Aorta (tissue), 5 donors: ENCODE results near the gene CD44. TPM values are rescaled to one million over a fixed set of nuclear protein-coding genes. Genes with fewer than 3 reads are reported as not detected.
A peak's percentile ranks its signal among the peaks of the same experiment; 100 is the strongest.

Experiments used
- ATAC-seq: fragments of 200-7000 bp; cut with Tn5 transposase; one replicate; pipeline ENCODE4 v1.9.1; 2022; ENCODE audit warnings: moderate library complexity; ENCODE audit not compliant: low FRiP score
- DNase-seq, 2 donors: peaks; one replicate each; pipeline ENCODE4 v3.0.0-alpha.2; 2020
- H3K27ac ChIP-seq, 2 donors: one replicate each; pipeline ENCODE4 v1.5.1; 2013; ENCODE audit warnings: low read length in 2 of 2, mild to moderate bottlenecking in 2 of 2, moderate library complexity in 2 of 2, control low read depth in 1 of 2, inconsistent platforms in 1 of 2, low read depth in 1 of 2
- H3K27me3 ChIP-seq, 2 donors: one replicate each; pipeline ENCODE4 v1.6.1; 2013; ENCODE audit warnings: control low read depth in 1 of 2, low read length in 1 of 2, mild to moderate bottlenecking in 1 of 2, moderate library complexity in 1 of 2; ENCODE audit not compliant: insufficient read depth in 2 of 2, control insufficient read depth in 1 of 2
- H3K36me3 ChIP-seq, 2 donors: one replicate each; pipeline ENCODE4 v1.6.1; 2013; ENCODE audit warnings: control low read depth in 1 of 2, low read length in 1 of 2, mild to moderate bottlenecking in 1 of 2; ENCODE audit not compliant: insufficient read depth in 2 of 2, control insufficient read depth in 1 of 2
- H3K4me1 ChIP-seq, 2 donors: one replicate each; pipeline ENCODE4 v1.6.1; 2013; ENCODE audit warnings: low read length in 2 of 2, control low read depth in 1 of 2, mild to moderate bottlenecking in 1 of 2, moderate library complexity in 1 of 2; ENCODE audit not compliant: insufficient read depth in 2 of 2, control insufficient read depth in 1 of 2
- H3K4me3 ChIP-seq, 2 donors: one replicate each; pipeline ENCODE4 v1.5.1; 2013; ENCODE audit warnings: low read length in 2 of 2, control low read depth in 1 of 2, mild to moderate bottlenecking in 1 of 2
- H3K9me3 ChIP-seq: one replicate; pipeline ENCODE4 v1.6.1; 2013; ENCODE audit warnings: mild to moderate bottlenecking, low read length; ENCODE audit not compliant: control insufficient read depth
- WGBS, 2 donors: extraction: QIAGEN DNeasy Blood & Tissue Kit; methylation state at CpG; one replicate each; pipeline ENCODE4 v1.1.7; 2013; 5-methylcytosine and 5-hydroxymethylcytosine counted together
- intact Hi-C, 2 donors: fragments of 100-400 bp; cut with DNase I; formaldehyde crosslinking; loops; one replicate each; pipeline versions ENCODE4 v1.14.2 to v1.15.0; 2022
- polyA plus RNA-seq, 2 donors: library from polyadenylated mRNA; stranded (reverse); fragments of 200-250 nt; gene quantifications; one replicate each; pipeline ENCODE4 v1.2.3, GENCODE V29; 2013
- total RNA-seq, 2 donors: library from RNA; stranded (reverse); fragmentation: NEBNext Ultra II Directional; extraction: Animal tissue kit (Norgen Biotek cat#: 25700); gene quantifications; one replicate each; pipeline ENCODE4 v1.2.1, GENCODE V29; 2021
- donor health status: healthy with polysubstance abuse.
- donor health status: Bipolar disorder and iron deficiency.
- donor health status: DM: no; HTN: no; CAD: no.
- donor health status: DM: no; HTN: no; CAD: no.
- donor health status: DM: yes; HTN: yes; CAD: no.

Gene CD44
- total and polyA plus RNA-seq, 4 donors = 70.0 to 462 (median 217) TPM

DNA sequence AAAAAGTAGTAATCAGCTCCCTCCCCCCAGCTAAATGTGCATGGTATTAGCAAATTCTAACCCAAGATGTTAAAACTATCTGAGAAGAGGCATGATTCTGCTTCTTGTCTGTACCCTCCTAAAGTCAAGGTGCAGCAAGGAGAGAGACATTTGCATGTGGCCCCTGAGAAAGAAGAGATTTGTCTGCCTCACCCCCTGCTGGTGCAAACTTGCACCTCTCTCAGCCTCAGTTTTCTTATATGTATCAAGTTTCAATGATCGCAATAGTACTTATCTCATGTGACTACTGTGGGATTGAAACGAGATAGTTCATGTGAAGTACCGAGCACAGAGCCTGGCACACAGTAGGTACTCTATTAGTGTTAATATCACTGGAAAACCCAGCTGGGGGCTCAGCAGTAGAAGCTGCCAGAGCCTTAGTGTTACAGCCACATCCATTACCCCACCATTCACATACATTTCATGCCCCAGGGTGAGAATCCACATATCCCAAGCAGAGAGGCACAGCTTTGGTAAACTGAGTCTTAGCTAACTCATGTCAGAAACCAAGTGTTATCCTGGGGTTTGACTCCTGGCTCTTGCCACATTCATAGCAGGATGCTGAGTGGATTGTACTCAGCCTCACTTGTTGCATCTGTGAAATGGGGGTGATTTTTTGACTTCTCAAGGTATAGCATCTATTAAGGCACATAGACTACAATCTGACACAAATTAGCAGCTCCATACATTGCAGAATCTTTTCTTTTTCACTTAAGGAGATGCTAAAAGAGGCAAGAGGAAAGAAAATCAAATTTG, 24.9 kb downstream of the CD44 start:
- no peak for ATAC-seq
- Histone ChIP-seq H3K4me1 (peaks cover 13 to 42% of the 10 kb centered on the region in 2 donors), H3K27me3 (no peaks in the 10 kb centered on the region), H3K36me3 (no peaks in the 10 kb centered on the region), H3K4me3 (no peak overlapping the region), H3K9me3 (no peaks in the 10 kb centered on the region), H3K27ac (peak overlapping the region in 1 of 2 donors; percentile 71)
- intact Hi-C loops = no loop called here
- DNase-seq = no peak
- WGBS, 2 donors = 69 to 80% methylated on average over 3 of the region's 3 CpGs

DNA sequence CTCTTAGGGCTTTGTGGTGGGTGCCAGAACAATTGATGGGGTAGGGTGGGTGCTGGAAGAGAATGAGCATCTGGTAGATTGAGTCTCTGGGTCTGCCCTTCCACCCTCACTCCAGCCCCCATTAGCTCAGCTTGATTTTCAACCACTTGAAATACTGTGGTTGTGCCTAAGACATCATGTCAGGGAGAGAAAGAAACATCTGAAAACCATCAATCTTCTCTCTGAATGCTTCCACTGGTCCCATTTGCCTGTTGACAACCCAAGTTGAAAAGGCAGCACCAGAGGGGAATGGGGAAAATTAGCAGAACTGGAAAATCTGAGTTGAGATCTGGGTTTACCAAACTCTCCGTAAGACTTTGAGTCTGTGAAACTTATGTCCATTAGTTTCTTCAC, 26.1 kb downstream of the CD44 start:
- Histone ChIP-seq H3K27ac (peak overlapping the region in 1 of 2 donors; percentile 6), H3K9me3 (no peaks in the 10 kb centered on the region), H3K4me1 (peaks cover 15 to 35% of the 10 kb centered on the region in 2 donors), H3K27me3 (no peaks in the 10 kb centered on the region), H3K4me3 (no peak overlapping the region), H3K36me3 (no peaks in the 10 kb centered on the region)
- no peak for DNase-seq
- intact Hi-C loops = loop anchor here in 1 of 2 donors (5.0 kb wide), 1 partner anchor 83 kb away; no protein-coding TSS in a partner anchor
- ATAC-seq = no peak
- 91% methylated on average over 1 of the region's 1 CpG for WGBS, 2 donors

DNA sequence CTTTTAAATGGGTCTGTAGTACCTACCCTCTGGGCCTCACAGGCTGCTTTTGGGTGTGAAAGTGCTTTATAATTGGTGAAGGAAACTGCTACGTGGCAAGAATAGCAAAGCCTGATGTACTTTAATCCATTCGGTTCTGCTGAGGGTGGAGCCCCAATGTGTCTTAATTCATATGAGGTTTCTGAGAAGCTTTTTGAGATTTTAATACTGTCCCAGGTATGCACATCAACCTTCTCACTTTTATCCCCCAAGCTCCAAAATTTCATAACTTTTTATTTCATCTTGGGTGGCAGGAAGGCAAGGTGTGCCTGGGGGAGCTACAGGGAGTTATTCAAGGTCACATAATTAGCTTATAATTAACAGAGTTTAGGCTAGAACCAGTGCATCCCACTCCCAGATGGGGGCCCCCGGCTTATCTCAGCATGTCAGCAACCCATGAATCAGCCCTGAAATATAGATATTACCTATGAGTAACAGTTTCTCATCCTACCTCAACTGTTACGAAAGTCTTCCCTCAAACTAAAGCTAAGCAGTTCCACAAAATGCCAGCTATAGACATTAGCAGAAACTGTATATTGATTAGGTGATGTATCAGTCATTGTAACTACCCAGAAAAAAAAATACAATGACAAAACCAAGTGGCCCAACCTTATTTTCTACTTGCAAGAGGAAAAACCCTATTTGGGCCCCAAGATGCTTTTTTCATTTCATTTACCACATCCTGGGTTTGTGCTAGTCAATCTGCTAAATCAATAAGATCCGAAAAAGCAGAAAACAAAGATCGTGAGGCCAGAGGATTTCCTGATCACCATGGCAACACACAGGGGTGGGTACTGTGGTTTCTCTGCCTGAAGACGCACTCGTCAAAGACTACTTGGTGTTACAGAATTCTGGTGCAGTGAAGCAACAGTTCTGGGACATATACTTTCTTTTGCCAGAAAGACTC, 26.7 kb downstream of the CD44 start:
- H3K4me3 ChIP-seq = no peak overlapping the region
- H3K27me3 ChIP-seq = no peaks in the 10 kb centered on the region
- peaks cover 19 to 37% of the 10 kb centered on the region in 2 donors for H3K4me1 ChIP-seq
- 82 to 87% methylated on average over 8 of the region's 8 CpGs for WGBS, 2 donors
- DNase-seq (peak in 1 of 2 donors; percentile 71), ATAC-seq (no peak)
- H3K9me3 ChIP-seq = no peaks in the 10 kb centered on the region
- H3K27ac ChIP-seq = peak overlapping the region; percentile 9 to 87
- no peaks in the 10 kb centered on the region for H3K36me3 ChIP-seq
- intact Hi-C loops = loop anchor here in 1 of 2 donors (5.0 kb wide), 1 partner anchor 83 kb away; no protein-coding TSS in a partner anchor

DNA sequence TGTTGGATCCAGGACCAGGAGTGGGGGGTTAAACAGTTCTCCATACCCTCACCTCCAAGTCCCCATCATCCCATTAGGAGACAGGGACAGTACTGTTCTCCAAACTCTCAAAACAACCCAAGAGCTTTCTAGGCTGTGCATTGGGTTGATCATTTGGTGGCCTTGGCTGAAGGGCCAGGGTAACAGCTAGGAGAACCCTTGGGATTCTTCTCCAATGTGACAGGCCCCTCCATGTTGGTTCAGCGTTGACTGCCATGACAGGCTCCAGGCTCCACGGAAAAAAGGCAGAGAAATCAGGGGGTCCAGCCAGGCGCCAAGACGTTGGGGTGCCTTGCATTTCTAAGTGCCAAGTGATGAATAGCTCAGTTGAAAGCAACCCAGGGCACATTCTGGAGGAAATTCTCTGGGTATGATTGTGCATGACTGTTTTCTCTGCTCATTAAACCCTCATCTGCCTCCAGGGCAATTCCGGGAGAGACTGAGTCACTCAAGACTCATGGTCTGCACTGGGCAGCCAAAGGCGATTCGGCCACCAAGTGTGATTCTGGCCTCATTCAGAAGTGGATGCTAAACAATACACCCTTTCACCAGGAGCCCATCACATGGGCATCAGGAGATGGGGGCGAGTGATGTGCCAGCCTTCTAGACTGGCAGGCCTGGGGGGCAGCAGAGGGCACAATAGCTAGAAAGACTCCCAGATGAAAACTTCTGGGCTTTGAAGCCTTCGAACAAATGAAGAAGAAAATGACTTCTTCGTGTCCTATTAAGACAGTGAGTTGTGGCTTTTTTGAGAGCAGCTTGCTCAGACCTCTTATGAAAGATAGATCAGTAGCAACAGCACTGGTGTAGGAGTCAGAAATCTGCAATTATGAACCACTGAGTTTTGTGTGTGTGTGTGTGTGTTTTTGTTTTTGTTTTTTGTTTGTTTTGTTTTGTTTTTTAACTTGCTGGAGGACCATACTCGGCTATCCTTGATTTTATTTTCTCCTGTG, 27.7 kb downstream of the CD44 start:
- no peaks in the 10 kb centered on the region for H3K9me3 ChIP-seq
- ATAC-seq = peak; percentile 27
- H3K27me3 ChIP-seq = no peaks in the 10 kb centered on the region
- H3K4me3 ChIP-seq = no peak overlapping the region
- H3K36me3 ChIP-seq = no peaks in the 10 kb centered on the region
- peak overlapping the region; percentile 39 to 87 for H3K27ac ChIP-seq
- DNase-seq = peak; percentile 76 to 85
- H3K4me1 ChIP-seq = peaks cover 22 to 38% of the 10 kb centered on the region in 2 donors
- intact Hi-C loops = loop anchor here in 1 of 2 donors (5.0 kb wide), 1 partner anchor 84 kb away; no protein-coding TSS in a partner anchor
- WGBS, 2 donors = 38 to 44% methylated on average over 11 of the region's 11 CpGs

DNA sequence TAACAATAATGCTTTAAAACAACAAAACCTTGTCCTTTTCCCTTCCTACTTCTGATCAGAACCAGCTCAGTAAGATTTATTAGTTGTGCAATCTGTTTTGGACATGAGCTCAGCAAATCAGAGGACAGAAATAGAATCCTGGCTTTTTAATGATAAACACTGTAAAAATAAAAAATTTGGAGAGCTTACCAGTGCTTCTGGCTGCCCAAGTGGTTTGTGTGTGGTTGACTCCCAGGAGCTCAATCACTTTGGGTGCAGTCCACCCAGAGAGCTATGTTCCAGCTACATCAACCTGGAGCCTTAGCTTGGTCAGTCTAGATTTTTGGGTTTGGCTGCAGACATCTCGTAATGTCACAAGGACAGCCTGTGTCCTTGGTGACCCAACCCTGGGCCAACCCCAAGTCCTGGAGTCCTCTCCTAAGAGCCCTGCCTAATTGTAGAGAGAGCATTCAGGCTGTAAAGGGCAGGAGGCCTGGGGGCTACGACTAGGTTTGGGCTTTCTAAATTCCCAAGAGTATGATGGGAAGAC, 28.5 kb downstream of the CD44 start:
- intact Hi-C loops = loop anchor here in 1 of 2 donors (5.0 kb wide), 1 partner anchor 85 kb away; no protein-coding TSS in a partner anchor
- H3K4me3 ChIP-seq = no peak overlapping the region
- peak overlapping the region; percentile 68 to 97 for H3K27ac ChIP-seq
- H3K9me3 ChIP-seq = no peaks in the 10 kb centered on the region
- H3K36me3 ChIP-seq = no peaks in the 10 kb centered on the region
- WGBS, 2 donors = 7% methylated on average over 2 of the region's 2 CpGs
- peaks cover 22 to 32% of the 10 kb centered on the region in 2 donors for H3K4me1 ChIP-seq
- ATAC-seq (peak; percentile 78), DNase-seq (peak in 1 of 2 donors; percentile 66)
- H3K27me3 ChIP-seq = no peaks in the 10 kb centered on the region

DNA sequence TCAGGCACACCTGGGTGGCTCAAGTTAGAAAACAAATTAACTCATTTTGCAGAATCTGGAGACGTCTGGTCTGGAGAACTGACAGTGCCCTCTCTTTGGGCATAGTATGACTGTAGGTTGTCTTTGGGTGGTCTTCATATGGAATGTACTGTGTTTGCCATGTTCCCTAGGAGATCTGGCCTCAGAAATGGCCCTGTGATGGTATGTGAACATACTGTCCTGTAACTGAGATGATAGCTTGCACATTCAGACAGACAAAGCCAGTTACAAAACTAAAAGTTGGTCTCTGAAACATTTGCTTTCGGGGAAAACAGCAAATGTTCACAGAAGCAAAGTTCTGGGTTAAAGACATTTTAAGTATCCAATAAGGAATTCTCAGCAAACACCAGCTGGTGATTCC, 29.7 kb downstream of the CD44 start:
- H3K27ac ChIP-seq = peak overlapping the region in 1 of 2 donors; percentile 71
- 82 to 93% methylated on average over 2 of the region's 2 CpGs for WGBS, 2 donors
- peaks cover 21 to 29% of the 10 kb centered on the region in 2 donors for H3K4me1 ChIP-seq

DNA sequence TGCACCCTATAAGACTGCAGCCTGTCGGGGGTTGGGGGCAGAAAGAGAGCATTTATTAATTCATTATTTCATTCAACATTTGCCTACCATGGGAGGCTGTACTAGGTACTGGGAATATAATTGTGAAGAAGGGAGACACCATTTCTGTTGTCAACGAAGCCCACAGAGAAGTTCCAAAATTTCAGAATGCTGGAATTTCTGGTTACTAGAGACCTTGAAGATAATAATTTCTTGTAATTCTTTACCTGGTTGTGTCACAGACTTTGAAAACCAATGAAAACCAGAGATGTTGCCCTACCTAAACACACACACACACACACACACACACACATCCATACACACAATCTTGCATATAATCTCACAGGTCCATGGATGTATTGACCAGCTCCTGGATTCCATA, 30.1 kb downstream of the CD44 start:
- no peaks in the 10 kb centered on the region for H3K36me3 ChIP-seq
- H3K27me3 ChIP-seq = no peaks in the 10 kb centered on the region
- intact Hi-C loops = loop anchor here in 1 of 2 donors (5.0 kb wide), 1 partner anchor 87 kb away; no protein-coding TSS in a partner anchor
- H3K4me1 ChIP-seq = peaks cover 17 to 27% of the 10 kb centered on the region in 2 donors
- ATAC-seq (no peak), DNase-seq (no peak)
- peak overlapping the region in 1 of 2 donors; percentile 48 for H3K27ac ChIP-seq
- WGBS, 2 donors = 97 to 98% methylated on average over 2 of the region's 2 CpGs
- no peak overlapping the region for H3K4me3 ChIP-seq
- no peaks in the 10 kb centered on the region for H3K9me3 ChIP-seq

More for the DNA sequence above, 29.7 kb downstream of the CD44 start:
- ATAC-seq (no peak), DNase-seq (no peak)
- no peaks in the 10 kb centered on the region for H3K27me3 ChIP-seq
- H3K9me3 ChIP-seq = no peaks in the 10 kb centered on the region
- no peaks in the 10 kb centered on the region for H3K36me3 ChIP-seq
- intact Hi-C loops = loop anchor here in 1 of 2 donors (5.0 kb wide), 1 partner anchor 86 kb away; no protein-coding TSS in a partner anchor
- no peak overlapping the region for H3K4me3 ChIP-seq
